Neutrophil (primary cell): ENCODE results near the gene KRTAP9-6.
"Not testable (repeated sequence)": the region's sequence is repeated elsewhere in the genome, so short reads cannot be mapped to it uniquely, and the experiment has no call there.

Source experiments
- H3K27ac ChIP-seq: fragments of 200-600 bp; sonication (generic); 2 replicates; pipeline ENCODE4 v1.5.1; 2016; ENCODE audit warnings: mild to moderate bottlenecking, moderate library complexity
- H3K27me3 ChIP-seq: fragments of 200-600 bp; sonication (generic); 2 replicates; pipeline ENCODE4 v1.6.0; 2016; ENCODE audit warnings: mild to moderate bottlenecking
- H3K36me3 ChIP-seq: fragments of 200-600 bp; sonication (generic); 2 replicates; pipeline ENCODE4 v1.5.1; 2017
- H3K4me1 ChIP-seq, 2 experiments: fragments of 200-600 bp in 1 of 2; sonication (generic) in 1 of 2; 1 replicate in 1 of 2; 2 replicates in 1 of 2; pipeline versions ENCODE4 v1.5.1 to v1.6.1; 2013 to 2016; ENCODE audit warnings: low read depth in 1 of 2, low read length in 1 of 2, mild to moderate bottlenecking in 1 of 2, moderate library complexity in 1 of 2; ENCODE audit not compliant: control insufficient read depth in 1 of 2, insufficient read depth in 1 of 2
- H3K4me3 ChIP-seq, 2 experiments: fragments of 200-600 bp in 1 of 2; sonication (generic) in 1 of 2; 1 replicate in 1 of 2; 2 replicates in 1 of 2; pipeline ENCODE4 v1.5.1; 2013 to 2016; ENCODE audit warnings: low read depth in 1 of 2, low read length in 1 of 2, mild to moderate bottlenecking in 1 of 2, moderate library complexity in 1 of 2
- H3K9me3 ChIP-seq: fragments of 200-600 bp; sonication (generic); 2 replicates; pipeline ENCODE4 v1.5.1; 2016
- CTCF ChIP-seq: fragments of 200-600 bp; sonication (generic); IDR thresholded peaks from 2 replicates; pipeline ENCODE4 v1.5.1; 2016; ENCODE audit warnings: antibody characterized with exemption

Gene KRTAP9-6

GRCh38 chr17:41231731-41232130 is 33.4 kb upstream of the KRTAP9-6 start:
- Histone ChIP-seq H3K27ac (no peak overlapping the region), H3K27me3 (peaks cover 49% of the 10 kb centered on the region), H3K36me3 (no peaks in the 10 kb centered on the region), H3K4me1 (no peaks in the 10 kb centered on the region), H3K4me3 (no peak overlapping the region), H3K9me3 (no peaks in the 10 kb centered on the region)
- TF ChIP-seq CTCF, result no peak

GRCh38 chr17:41232399-41233105 is 32.6 kb upstream of the KRTAP9-6 start, which contains the start of gene KRTAP9-3:
KRTAP9-3 (plus strand) TSS chr17:41232449; CDS start chr17:41232502, 53 bp downstream.
- not testable (repeated sequence) for H3K4me3 ChIP-seq, H3K36me3 ChIP-seq, H3K4me1 ChIP-seq, H3K9me3 ChIP-seq, H3K27ac ChIP-seq
- H3K27me3 ChIP-seq, result peaks cover 54% of the 10 kb centered on the region

GRCh38 chr17:41237116-41237515 is 28.1 kb upstream of the KRTAP9-6 start:
- H3K9me3 ChIP-seq, H3K36me3 ChIP-seq, H3K4me1 ChIP-seq, H3K27ac ChIP-seq, H3K4me3 ChIP-seq: not testable (repeated sequence)
- peaks cover 30% of the 10 kb centered on the region for H3K27me3 ChIP-seq

- H3K27me3 ChIP-seq, result peaks cover 21% of the 10 kb centered on the region
- not testable (repeated sequence) for H3K27ac ChIP-seq, H3K9me3 ChIP-seq, H3K4me3 ChIP-seq, H3K4me1 ChIP-seq, H3K36me3 ChIP-seq
Observed at GRCh38 chr17:41237949-41238437, 27.2 kb upstream of the KRTAP9-6 start, which contains the start of gene KRTAP9-8. KRTAP9-8 (plus strand) TSS chr17:41237999; CDS start chr17:41238052, 53 bp downstream.

- peaks cover 19% of the 10 kb centered on the region for H3K27me3 ChIP-seq
- H3K4me3 ChIP-seq, H3K9me3 ChIP-seq, H3K27ac ChIP-seq, H3K36me3 ChIP-seq, H3K4me1 ChIP-seq: not testable (repeated sequence)
Observed at GRCh38 chr17:41246995-41247787, 18.0 kb upstream of the KRTAP9-6 start.

GRCh38 chr17:41249637-41250240 is 15.4 kb upstream of the KRTAP9-6 start, which contains the start of gene KRTAP9-4:
KRTAP9-4 (plus strand) TSS chr17:41249687; CDS start chr17:41249721, 34 bp downstream.
- peaks cover 36% of the 10 kb centered on the region for H3K27me3 ChIP-seq
- not testable (repeated sequence) for H3K36me3 ChIP-seq, H3K27ac ChIP-seq, H3K4me1 ChIP-seq, H3K4me3 ChIP-seq, H3K9me3 ChIP-seq

- H3K9me3 ChIP-seq, result no peaks in the 10 kb centered on the region
- no peak for TF ChIP-seq CTCF
- H3K4me3 ChIP-seq, result no peak overlapping the region
- H3K36me3 ChIP-seq, result no peaks in the 10 kb centered on the region
- no peaks in the 10 kb centered on the region for H3K4me1 ChIP-seq
- H3K27me3 ChIP-seq, result peaks cover 47% of the 10 kb centered on the region
- H3K27ac ChIP-seq, result no peak overlapping the region
Observed at GRCh38 chr17:41251261-41251660, 13.9 kb upstream of the KRTAP9-6 start.
